Measurements from ENCODE around the gene MRPL42.
"Not testable (repeated sequence)": the region's sequence is repeated elsewhere in the genome, so short reads cannot be mapped to it uniquely, and the experiment has no call there.

Gene MRPL42
- long read RNA-seq, donor 1, full-length matches to known transcripts = 58 of 67 reads
- long read RNA-seq, donor 1, partial matches to known transcripts = 9 of 67 reads
- long read RNA-seq, donor 1, other reads (novel, unspliced or antisense) = 0 of 67 reads
- long read RNA-seq, donor 2, full-length matches to known transcripts = 26 of 26 reads
- long read RNA-seq, donor 2, partial matches to known transcripts = 0 of 26 reads
- long read RNA-seq, donor 2, other reads (novel, unspliced or antisense) = 0 of 26 reads
- long read RNA-seq, donor 3, full-length matches to known transcripts = 13 of 13 reads
- long read RNA-seq, donor 3, partial matches to known transcripts = 0 of 13 reads
- long read RNA-seq, donor 3, other reads (novel, unspliced or antisense) = 0 of 13 reads
- long read RNA-seq, donor 4, full-length matches to known transcripts = 40 of 40 reads
- long read RNA-seq, donor 4, partial matches to known transcripts = 0 of 40 reads
- long read RNA-seq, donor 4, other reads (novel, unspliced or antisense) = 0 of 40 reads
- long read RNA-seq, donor 5, full-length matches to known transcripts = 35 of 35 reads
- long read RNA-seq, donor 5, partial matches to known transcripts = 0 of 35 reads
- long read RNA-seq, donor 5, other reads (novel, unspliced or antisense) = 0 of 35 reads
- long read RNA-seq, donor 6, full-length matches to known transcripts = 22 of 22 reads
- long read RNA-seq, donor 6, partial matches to known transcripts = 0 of 22 reads
- long read RNA-seq, donor 6, other reads (novel, unspliced or antisense) = 0 of 22 reads
- long read RNA-seq, donor 7, full-length matches to known transcripts = 38 of 38 reads
- long read RNA-seq, donor 7, partial matches to known transcripts = 0 of 38 reads
- long read RNA-seq, donor 7, other reads (novel, unspliced or antisense) = 0 of 38 reads
- long read RNA-seq, donor 8, full-length matches to known transcripts = 42 of 42 reads
- long read RNA-seq, donor 8, partial matches to known transcripts = 0 of 42 reads
- long read RNA-seq, donor 8, other reads (novel, unspliced or antisense) = 0 of 42 reads

- peak; percentile 98 for DNase-seq
These were observed at the start of gene MRPL42 for GRCh38 chr12:93467351-93468007. Gene MRPL42, plus strand, starts transcription at chr12:93467514. Its CDS starts 1,772 bp downstream, at chr12:93469286.

GRCh38 chr12:93417967-93418480, 49.3 kb upstream of the MRPL42 start:
- no peak for DNase-seq

- no peak for DNase-seq
These were observed 47.8 kb upstream of the MRPL42 start for GRCh38 chr12:93419388-93420034.

GRCh38 chr12:93422050-93422449, 45.3 kb upstream of the MRPL42 start:
- no peak for DNase-seq

GRCh38 chr12:93425736-93426411, 41.4 kb upstream of the MRPL42 start:
- no peak for DNase-seq

GRCh38 chr12:93426412-93426805, 40.9 kb upstream of the MRPL42 start:
- DNase-seq = no peak

- no peak for DNase-seq
These were observed 39.3 kb upstream of the MRPL42 start for GRCh38 chr12:93427779-93428564.

GRCh38 chr12:93429448-93429847, 37.9 kb upstream of the MRPL42 start:
- DNase-seq = no peak

GRCh38 chr12:93429852-93430251, 37.5 kb upstream of the MRPL42 start:
- no peak for DNase-seq

GRCh38 chr12:93430280-93430679, 37.0 kb upstream of the MRPL42 start:
- DNase-seq = no peak

- not testable (repeated sequence) for DNase-seq
These were observed 35.3 kb upstream of the MRPL42 start for GRCh38 chr12:93432031-93432430.

- no peak for DNase-seq
These were observed 33.0 kb upstream of the MRPL42 start for GRCh38 chr12:93434256-93434865.

GRCh38 chr12:93438266-93439050, 28.9 kb upstream of the MRPL42 start:
- no peak for DNase-seq

GRCh38 chr12:93440043-93440835, 27.1 kb upstream of the MRPL42 start:
- no peak for DNase-seq

GRCh38 chr12:93441081-93441616, 26.2 kb upstream of the MRPL42 start:
- peak; percentile 78 for DNase-seq

- DNase-seq = peak; percentile 96
These were observed 25.5 kb upstream of the MRPL42 start, which contains the start of gene UBE2N for GRCh38 chr12:93441617-93442410. Gene UBE2N, minus strand, starts transcription at chr12:93441947. Its CDS starts 63 bp downstream, at chr12:93441884.

Data from right kidney (tissue), 9 donors.